ENCODE results near the gene PDGFB.

- no peak for TF ChIP-seq CTCF (IDR thresholded peaks at IDR 0.05 in 8 of 11, conservative IDR thresholded peaks at IDR 0.05 in 3 of 11)
- no peak for TF ChIP-seq POLR2AphosphoS5 (IDR thresholded peaks at IDR 0.05)
Observed at GRCh38 chr22:39265143-39265886, 20.5 kb upstream of the PDGFB start.
